K562 (cell line): ENCODE data around the gene ST6GAL1. TPM values are rescaled to one million over a fixed set of nuclear protein-coding genes. Genes with fewer than 3 reads are reported as not detected.

Experiments
- ATAC-seq: fragments of 200-7000 bp; cut with Tn5 transposase; 3 replicates; pipeline ENCODE4 v1.9.1; 2020; ENCODE audit warnings: moderate library complexity
- BruUV-seq: library from RNA; stranded (reverse); fragments of 400-500 nt; replicated peaks from 2 replicates; lab custom pipeline; 2021; lab: Mats Ljungman, UMichigan
- CTCF ChIA-PET: fragments of 300-600 bp; formaldehyde crosslinking; extraction: SDS; loops from one replicate; lab custom pipeline; 2021; ENCODE audit warnings: low intra/inter-chr PET ratio; lab: Yijun Ruan, JAX
- POLR2A ChIA-PET: fragments of 300-600, 350-650 bp; sonication (Branson Sonifier 250); formaldehyde crosslinking; extraction: SDS; loops from one replicate; lab custom pipeline; 2021; ENCODE audit warnings: antibody characterized with exemption, inconsistent platforms; lab: Yijun Ruan, JAX
- DNase-seq, 4 experiments: peaks; one replicate each; pipeline versions ENCODE4 v3.0.0 to v3.0.0-alpha.2; 2011 to 2018; ENCODE audit warnings: low spot score in 3 of 4, mixed read lengths in 3 of 4; ENCODE audit errors: extremely low read depth in 1 of 4
- FAIRE-seq: peaks from 2 replicates; lab custom pipeline; 2011; peaks lifted over from hg19 to GRCh38; lab: Jason Lieb, UNC
- H2AFZ ChIP-seq: 2 replicates; pipeline ENCODE4 v1.6.0; 2011; ENCODE audit warnings: low read depth, low read length, control low read depth, inconsistent platforms
- H3K27ac ChIP-seq: fragments of 200-600 bp; 3 replicates; pipeline ENCODE4 v1.8.0; 2011; ENCODE audit warnings: low read depth, mild to moderate bottlenecking, control low read depth, inconsistent platforms, low read length, moderate library complexity, mixed read lengths; ENCODE audit errors: extremely low read depth
- H3K27me3 ChIP-seq, 2 experiments: fragments of 300-600 bp in 1 of 2; 2 replicates in 1 of 2; 3 replicates in 1 of 2; pipeline versions ENCODE4 v1.6.0 to v1.8.0; 2011; ENCODE audit warnings: inconsistent platforms in 2 of 2, low read length in 2 of 2, mild to moderate bottlenecking in 1 of 2, mixed read lengths in 1 of 2, moderate library complexity in 1 of 2; ENCODE audit not compliant: control insufficient read depth in 2 of 2, insufficient read depth in 2 of 2
- H3K36me3 ChIP-seq: fragments of 300-600 bp; 3 replicates; pipeline ENCODE4 v1.8.0; 2011; ENCODE audit warnings: mild to moderate bottlenecking, low read length, inconsistent platforms; ENCODE audit not compliant: control insufficient read depth, insufficient read depth
- H3K4me1 ChIP-seq, 2 experiments: fragments of 200-600 bp in 1 of 2; replicated peaks in 1 of 2; 2 replicates in 1 of 2; 3 replicates in 1 of 2; pipeline versions ENCODE4 v1.5.1 to v1.8.0; 2011; ENCODE audit warnings: inconsistent platforms in 2 of 2, low read length in 2 of 2, mild to moderate bottlenecking in 1 of 2, mixed read lengths in 1 of 2, moderate library complexity in 1 of 2; ENCODE audit not compliant: control insufficient read depth in 2 of 2, insufficient read depth in 2 of 2
- H3K4me2 ChIP-seq: 2 replicates; pipeline ENCODE4 v1.6.1; 2011; ENCODE audit warnings: low read length, control low read depth, inconsistent platforms, mixed read lengths; ENCODE audit not compliant: insufficient read depth
- H3K4me3 ChIP-seq: fragments of 200-600 bp; sonication (generic), shearing (Covaris generic); 2 replicates; pipeline ENCODE4 v1.5.1; 2016; ENCODE audit warnings: control low read depth, inconsistent platforms
- H3K79me2 ChIP-seq: fragments of 200-600 bp; 3 replicates; pipeline ENCODE4 v1.8.0; 2011; ENCODE audit warnings: low read length, inconsistent platforms; ENCODE audit not compliant: control insufficient read depth, insufficient read depth
- H3K9ac ChIP-seq, 2 experiments: 2 replicates each; pipeline versions ENCODE4 v1.6.0 to v1.6.1; 2011; ENCODE audit warnings: low read depth in 2 of 2, low read length in 2 of 2, control low read depth in 1 of 2, inconsistent platforms in 1 of 2, mild to moderate bottlenecking in 1 of 2, mixed read lengths in 1 of 2; ENCODE audit not compliant: insufficient read depth in 1 of 2
- H3K9me1 ChIP-seq: one replicate; pipeline ENCODE4 v1.6.0; 2011; ENCODE audit warnings: inconsistent platforms, mild to moderate bottlenecking, low read length, moderate library complexity; ENCODE audit not compliant: control insufficient read depth, insufficient read depth
- H3K9me3 ChIP-seq: replicated peaks from 2 replicates; pipeline ENCODE4 v1.5.1; 2011; ENCODE audit warnings: low read depth, low read length, inconsistent platforms; ENCODE audit not compliant: control insufficient read depth, insufficient read depth
- H4K20me1 ChIP-seq: replicated peaks from 2 replicates; pipeline ENCODE4 v1.6.1; 2011; ENCODE audit warnings: low read length, inconsistent platforms, mixed read lengths; ENCODE audit not compliant: control insufficient read depth, insufficient read depth
- ARID3B ChIP-seq: fragments of 250-450 bp; sonication (Bioruptor Pico); IDR thresholded peaks from 2 replicates; pipeline ENCODE4 v1.4.0; 2020; ENCODE audit warnings: borderline replicate concordance
- CBFA2T2 ChIP-seq: fragments of 450-650 bp; conservative IDR thresholded peaks from 2 replicates; pipeline ENCODE4 v1.6.1; 2017; ENCODE audit warnings: mild to moderate bottlenecking
- CBX5 ChIP-seq: IDR thresholded peaks from 2 replicates; pipeline ENCODE4 v1.6.1; 2014; ENCODE audit warnings: low read depth, borderline replicate concordance
- GTF2A2 ChIP-seq: IDR thresholded peaks from 2 replicates; pipeline ENCODE4 v1.6.1; 2016; ENCODE audit warnings: mild to moderate bottlenecking, missing genetic modification characterization, missing compliant biosample characterization
- HNRNPK ChIP-seq: fragments of 200-400 bp; formaldehyde crosslinking; IDR thresholded peaks from one replicate; pipeline ENCODE4 v1.6.1; 2018; ENCODE audit warnings: mild to moderate bottlenecking, low read depth, low read length; ENCODE audit not compliant: poor library complexity, severe bottlenecking
- HNRNPUL1 ChIP-seq: fragments of 200-400 bp; formaldehyde crosslinking; IDR thresholded peaks from 2 replicates; pipeline ENCODE4 v1.6.1; 2017; ENCODE audit warnings: low read length
- KDM1A ChIP-seq, 2 experiments: fragments of 450-650 bp; IDR thresholded peaks; 2 replicates each; pipeline ENCODE4 v1.6.1; 2016; ENCODE audit warnings: mild to moderate bottlenecking in 2 of 2
- POLR2G ChIP-seq: fragments of 200-400 bp; formaldehyde crosslinking; IDR thresholded peaks from 2 replicates; pipeline ENCODE4 v1.6.1; 2017; ENCODE audit warnings: low read depth, mild to moderate bottlenecking, antibody characterized with exemption, low read length, moderate library complexity
- RFX7 ChIP-seq: fragments of 250-450 bp; sonication (Bioruptor Pico); IDR thresholded peaks from 2 replicates; pipeline ENCODE4 v1.5.1; 2021; ENCODE audit warnings: mild to moderate bottlenecking
- RUNX1 ChIP-seq: sonication (generic); IDR thresholded peaks from 2 replicates; pipeline ENCODE4 v1.6.1; 2016; ENCODE audit warnings: antibody characterized with exemption, low read depth
- STAG1 ChIP-seq: sonication (generic); formaldehyde crosslinking; IDR thresholded peaks from 2 replicates; pipeline ENCODE4 v1.5.0; 2020; ENCODE audit warnings: missing genetic modification reagents, borderline replicate concordance
- STAT5A ChIP-seq: IDR thresholded peaks from 2 replicates; pipeline ENCODE4 v1.6.1; 2012; ENCODE audit warnings: low read length, inconsistent platforms, borderline replicate concordance
- THRAP3 ChIP-seq: fragments of 450-650 bp; IDR thresholded peaks from 2 replicates; pipeline ENCODE4 v1.6.1; 2016; ENCODE audit warnings: mild to moderate bottlenecking, inconsistent platforms, borderline replicate concordance
- USF2 ChIP-seq: sonication (generic); formaldehyde crosslinking; IDR thresholded peaks from 2 replicates; pipeline ENCODE4 v1.5.0; 2020; ENCODE audit warnings: missing genetic modification reagents
- ZNF445 ChIP-seq: fragments of 250-450 bp; sonication (Bioruptor Pico); IDR thresholded peaks from 2 replicates; pipeline ENCODE4 v1.4.0; 2020; ENCODE audit warnings: low read depth, mild to moderate bottlenecking, moderate library complexity
- ZNF518B ChIP-seq: fragments of 250-450 bp; sonication (Bioruptor Pico); IDR thresholded peaks from 2 replicates; pipeline ENCODE4 v1.5.0; 2021; ENCODE audit warnings: mild to moderate bottlenecking, moderate library complexity
- WGBS: fragments of 100-300 bp; shearing (Covaris generic); methylation state at CpG from one replicate; pipeline ENCODE4 v1.1.6; 2016; ENCODE audit warnings: low coverage, mixed read lengths; ENCODE audit not compliant: insufficient coverage; ENCODE audit errors: missing lambda C conversion rate; 5-methylcytosine and 5-hydroxymethylcytosine counted together
- in situ Hi-C: fragments of 300-500 bp; cut with MboI; formaldehyde crosslinking; loops from 4 replicates; pipeline ENCODE4 v1.15.0; 2018; ENCODE audit warnings: inconsistent platforms, mixed read lengths
- intact Hi-C: fragments of 100-400 bp; cut with micrococcal nuclease; formaldehyde crosslinking; loops from 2 replicates; pipeline ENCODE4 v1.14.2; 2022
- polyA plus RNA-seq, 8 experiments: library from polyadenylated mRNA; depleted of rRNA in 4 of 8; stranded (reverse) in 5 of 8; unstranded in 3 of 8; fragments of >200 nt; fragmentation: Nextera tagmentation in 2 of 8; fragmentation: Illumina TruSeq in 1 of 8; extraction: Ambion mirVana in 2 of 8; extraction: Trizol in 1 of 8; gene quantifications; 2 replicates each; pipeline versions ENCODE4 v1.2.1 to v1.2.3, GENCODE V29; 2011 to 2014; ENCODE audit warnings: inconsistent platforms in 1 of 8, missing spikeins in 1 of 8
- total RNA-seq, 7 experiments: library from RNA; depleted of rRNA in 6 of 7; stranded (reverse); fragments of >200 nt in 6 of 7; fragmentation: Illumina TruSeq in 2 of 7; extraction: Trizol in 2 of 7; gene quantifications; 2 replicates each; pipeline versions ENCODE4 v1.2.1 to v1.2.3, GENCODE V29; 2011 to 2021; ENCODE audit warnings: low replicate concordance in 1 of 7

The ST6GAL1 gene
- total and polyA plus RNA-seq, 9 of the 15 experiments (the other 6 are each of a cell fraction or from before 2014, with no cell fraction given): 31.9 to 145 (median 71.0) TPM

DNA sequence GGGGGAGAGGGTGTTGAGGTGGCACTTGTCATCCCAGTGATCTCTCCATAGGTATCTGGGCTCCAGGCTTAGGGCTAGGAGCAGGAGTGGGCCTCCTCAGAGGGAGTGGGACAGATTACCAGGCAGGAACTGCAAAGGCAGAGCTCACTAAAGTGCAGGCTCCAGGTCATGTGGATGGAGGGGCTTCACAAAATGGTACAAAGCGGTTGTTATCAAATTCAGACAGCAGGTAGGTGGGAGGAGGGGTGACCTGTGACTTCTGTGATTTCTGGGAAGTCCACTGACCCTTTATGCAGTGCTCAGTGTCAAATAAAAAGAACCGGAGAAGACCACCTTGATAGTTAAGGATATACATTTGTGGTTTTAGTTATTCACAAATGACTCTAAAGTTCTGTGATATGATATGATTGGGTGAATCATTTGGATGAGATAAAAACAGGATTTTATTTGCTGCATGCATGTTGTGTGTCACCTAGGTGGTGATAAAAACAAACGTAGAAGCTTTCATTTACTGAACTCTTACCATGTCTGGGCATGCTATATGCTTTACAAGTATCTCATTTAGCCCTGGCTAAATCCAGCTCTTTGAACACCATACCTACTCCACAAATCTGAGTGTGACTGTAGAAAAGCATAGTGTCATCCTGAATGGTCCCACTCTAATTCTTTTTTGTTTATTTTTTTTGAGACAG, 20.2 kb downstream of the ST6GAL1 start:
- H4K20me1 ChIP-seq: no peaks in the 10 kb centered on the region
- H3K36me3 ChIP-seq: peaks cover 40% of the 10 kb centered on the region
- FAIRE-seq (no peak), DNase-seq (peak in 1 of 4 experiments; percentile 57), ATAC-seq (peak; percentile 6; the same call in 2 of the 3 replicates)
- BruUV-seq: no TSS peak
- POLR2A ChIA-PET: interaction anchor here (0.6 to 1.6 kb wide), 5 partner anchors 13 to 165 kb away, joined by 3 to 4 read pairs (median 4); no protein-coding TSS in a partner anchor
- H3K9me1 ChIP-seq: no peaks in the 10 kb centered on the region
- peak overlapping the region; percentile 57 to 60; a peak in 2 of 4 replicates for H3K9ac ChIP-seq
- CTCF ChIA-PET: no interaction called here
- in situ Hi-C loops: no loop called here
- peaks cover 86% of the 10 kb centered on the region for H3K79me2 ChIP-seq
- H3K4me2 ChIP-seq: peak overlapping the region; percentile 1; the same call in 1 of the 2 replicates
- 21% methylated on average over 3 of the region's 3 CpGs for WGBS
- H3K27me3 ChIP-seq: no peaks in the 10 kb centered on the region
- peaks cover 6% of the 10 kb centered on the region; the same call in 1 of the 2 replicates for H3K9me3 ChIP-seq
- no peak overlapping the region for H2AFZ ChIP-seq
- no peak overlapping the region for H3K4me3 ChIP-seq
- H3K4me1 ChIP-seq: peaks cover 54 to 68% of the 10 kb centered on the region in 2 experiments
- H3K27ac ChIP-seq: peak overlapping the region; percentile 83
- intact Hi-C loops: loop anchor here (5.0 kb wide), 1 partner anchor 72 kb away; no protein-coding TSS in a partner anchor
- peak; percentile 42; the same call in 1 of the 2 replicates for TF ChIP-seq STAT5A
- no peak for TF ChIP-seq STAG1 (CRISPR knock-in tag)
- 0 out of 2 replicates have a peak, but pooled peaks have one; percentile 26 for TF ChIP-seq POLR2G
- no peak for TF ChIP-seq ZNF445 (CRISPR knock-in tag)
- no peak for TF ChIP-seq HNRNPK
- no peak for TF ChIP-seq ARID3B (CRISPR knock-in tag)
- TF ChIP-seq HNRNPUL1: no peak
- no peak for TF ChIP-seq RUNX1
- peak; percentile 13; the same call in 1 of the 2 replicates for TF ChIP-seq CBFA2T2
- no peak for TF ChIP-seq ZNF518B (CRISPR knock-in tag)
- 0 out of 4 replicates have a peak, but pooled peaks of 1 of the 2 experiments have one; percentile 19 for TF ChIP-seq KDM1A (IDR thresholded peaks at IDR 0.05)
- no peak for TF ChIP-seq CBX5
- no peak for TF ChIP-seq GTF2A2
- TF ChIP-seq RFX7 (CRISPR knock-in tag): no peak
- TF ChIP-seq THRAP3: no peak
- TF ChIP-seq USF2 (CRISPR knock-in tag): no peak
